Liver (tissue), 9 donors: ENCODE results near the gene CPSF4L. TPM values are rescaled to one million over a fixed set of nuclear protein-coding genes. Genes with fewer than 3 reads are reported as not detected.

Experiments used
- DNase-seq: peaks from one replicate; pipeline ENCODE4 v3.0.0-alpha.2; 2017; ENCODE audit warnings: low spot score
- H3K27ac ChIP-seq, 2 donors: one replicate each; pipeline ENCODE4 v1.7.0; 2013; ENCODE audit warnings: inconsistent platforms in 2 of 2, low read length in 2 of 2, control low read depth in 1 of 2, low read depth in 1 of 2, mild to moderate bottlenecking in 1 of 2
- H3K27me3 ChIP-seq, 4 donors: one replicate each; pipeline versions ENCODE4 v1.6.1 to v1.7.0; 2013; ENCODE audit warnings: low read length in 3 of 4, inconsistent platforms in 1 of 4, mild to moderate bottlenecking in 1 of 4, moderate library complexity in 1 of 4; ENCODE audit not compliant: control insufficient read depth in 4 of 4, insufficient read depth in 4 of 4
- H3K36me3 ChIP-seq, 4 donors: one replicate each; pipeline versions ENCODE4 v1.6.1 to v1.7.0; 2013; ENCODE audit warnings: low read length in 3 of 4, mild to moderate bottlenecking in 3 of 4, low read depth in 1 of 4, moderate library complexity in 1 of 4; ENCODE audit not compliant: control insufficient read depth in 4 of 4, insufficient read depth in 3 of 4
- H3K4me1 ChIP-seq, 4 donors: one replicate each; pipeline versions ENCODE4 v1.6.1 to v1.7.0; 2013; ENCODE audit warnings: low read length in 3 of 4, mild to moderate bottlenecking in 3 of 4, moderate library complexity in 1 of 4; ENCODE audit not compliant: control insufficient read depth in 4 of 4, insufficient read depth in 4 of 4
- H3K4me3 ChIP-seq, 3 donors: one replicate each; pipeline versions ENCODE4 v1.6.1 to v1.7.0; 2013; ENCODE audit warnings: low read length in 3 of 3, control low read depth in 1 of 3, low read depth in 1 of 3, mild to moderate bottlenecking in 1 of 3
- H3K9ac ChIP-seq, 2 donors: one replicate each; pipeline ENCODE4 v1.7.0; 2013; ENCODE audit warnings: low read length in 2 of 2, mild to moderate bottlenecking in 2 of 2, moderate library complexity in 2 of 2, control low read depth in 1 of 2, low read depth in 1 of 2
- H3K9me3 ChIP-seq, 4 donors: one replicate each; pipeline versions ENCODE4 v1.6.1 to v1.7.0; 2013; ENCODE audit warnings: low read length in 3 of 4; ENCODE audit not compliant: control insufficient read depth in 4 of 4
- EGR1 ChIP-seq, 2 donors: IDR thresholded peaks; 2 replicates each; pipeline ENCODE4 v1.6.1; 2016 to 2018; ENCODE audit warnings: antibody characterized with exemption in 2 of 2, low read depth in 2 of 2
- HNF4G ChIP-seq: IDR thresholded peaks from 2 replicates; pipeline ENCODE4 v1.6.1; 2016; ENCODE audit warnings: antibody characterized with exemption
- NR2F2 ChIP-seq: IDR thresholded peaks from 2 replicates; pipeline ENCODE4 v1.6.1; 2016; ENCODE audit warnings: antibody characterized with exemption
- RAD21 ChIP-seq, 2 donors: IDR thresholded peaks; 2 replicates each; pipeline ENCODE4 v1.6.1; 2016; ENCODE audit warnings: antibody characterized with exemption in 2 of 2, mild to moderate bottlenecking in 2 of 2
- RXRA ChIP-seq, 2 donors: IDR thresholded peaks; 2 replicates each; pipeline ENCODE4 v1.6.1; 2017 to 2018; ENCODE audit warnings: antibody characterized with exemption in 2 of 2, mild to moderate bottlenecking in 1 of 2
- SP1 ChIP-seq: IDR thresholded peaks from 2 replicates; pipeline ENCODE4 v1.6.1; 2018; ENCODE audit warnings: antibody characterized with exemption, mild to moderate bottlenecking
- YY1 ChIP-seq: IDR thresholded peaks from 2 replicates; pipeline ENCODE4 v1.6.1; 2016; ENCODE audit warnings: antibody characterized with exemption, mild to moderate bottlenecking
- WGBS: extraction: QIAGEN DNeasy Blood & Tissue Kit; methylation state at CpG from one replicate; pipeline ENCODE4 v1.1.7; 2013; 5-methylcytosine and 5-hydroxymethylcytosine counted together
- polyA plus RNA-seq, 2 donors: library from polyadenylated mRNA; stranded (reverse) in 1 of 2; unstranded in 1 of 2; fragments of 200-250 nt in 1 of 2; fragments of >200 nt in 1 of 2; fragmentation: Nextera tagmentation in 1 of 2; extraction: Ambion mirVana in 1 of 2; gene quantifications; one replicate each; pipeline versions ENCODE4 v1.2.1 to v1.2.3, GENCODE V29; 2013 to 2015
- total RNA-seq, 2 donors: library from RNA; depleted of rRNA; stranded (reverse); fragments of >200 nt; gene quantifications; one replicate each; pipeline ENCODE4 v1.2.3, GENCODE V29; 2014
- TF ChIP-seq, protein P1 (sequence below): fragments of 150-350 bp; IDR thresholded peaks from 2 replicates; pipeline ENCODE4 v1.5.1; 2017; ENCODE audit warnings: improper control_type of control experiment, low read depth, low read length; ENCODE audit not compliant: missing input control
- TF ChIP-seq, protein P2 (sequence below): IDR thresholded peaks from 2 replicates; pipeline ENCODE4 v1.6.1; 2016; ENCODE audit warnings: antibody characterized with exemption
- TF ChIP-seq, protein P3 (sequence below): IDR thresholded peaks from 2 replicates; pipeline ENCODE4 v1.6.1; 2016; ENCODE audit warnings: antibody characterized with exemption
- donor health status: healthy.
- donor health status: healthy.
- donor health status: healthy.
- donor health status: healthy.
- donor health status: healthy.

CPSF4L gene
- total and polyA plus RNA-seq, 4 donors: not detected

DNA sequence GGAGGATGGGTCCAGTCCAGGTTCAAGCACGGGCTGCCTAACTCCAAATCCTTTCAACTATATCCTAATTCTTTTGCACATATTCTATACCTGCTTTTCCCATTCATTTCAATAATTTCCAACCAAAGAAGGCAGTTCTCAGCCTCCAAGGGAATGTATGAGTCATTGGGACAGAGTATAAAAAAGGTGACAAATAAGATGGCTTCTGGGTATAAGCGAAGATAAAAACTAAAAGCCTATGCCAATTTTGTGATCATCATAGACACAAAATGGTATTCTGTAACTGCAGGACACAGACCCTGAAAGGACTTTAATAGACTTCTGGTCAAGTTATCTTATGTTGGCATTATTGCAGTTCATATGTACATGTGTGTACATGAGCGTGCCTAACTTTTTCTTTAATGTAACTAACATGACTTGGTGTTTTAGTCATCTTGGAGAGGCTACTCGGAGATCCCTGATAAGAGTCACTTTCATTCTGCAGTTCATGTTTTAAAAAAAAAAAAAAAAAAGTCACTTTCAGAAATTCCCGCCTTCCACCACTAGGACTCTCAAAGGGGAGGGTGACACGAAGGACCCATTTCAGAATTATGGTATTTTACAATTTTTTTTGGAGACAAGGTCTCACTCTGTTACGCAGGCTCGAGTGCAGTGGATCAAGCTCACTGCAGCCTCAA lies 51.5 kb downstream of the CPSF4L start:
- H3K27ac ChIP-seq: no peak overlapping the region
- H3K27me3 ChIP-seq: no peaks in the 10 kb centered on the region
- H3K4me3 ChIP-seq: no peak overlapping the region
- 84% methylated on average over 8 of the region's 8 CpGs for WGBS
- TF ChIP-seq, protein P1, sequence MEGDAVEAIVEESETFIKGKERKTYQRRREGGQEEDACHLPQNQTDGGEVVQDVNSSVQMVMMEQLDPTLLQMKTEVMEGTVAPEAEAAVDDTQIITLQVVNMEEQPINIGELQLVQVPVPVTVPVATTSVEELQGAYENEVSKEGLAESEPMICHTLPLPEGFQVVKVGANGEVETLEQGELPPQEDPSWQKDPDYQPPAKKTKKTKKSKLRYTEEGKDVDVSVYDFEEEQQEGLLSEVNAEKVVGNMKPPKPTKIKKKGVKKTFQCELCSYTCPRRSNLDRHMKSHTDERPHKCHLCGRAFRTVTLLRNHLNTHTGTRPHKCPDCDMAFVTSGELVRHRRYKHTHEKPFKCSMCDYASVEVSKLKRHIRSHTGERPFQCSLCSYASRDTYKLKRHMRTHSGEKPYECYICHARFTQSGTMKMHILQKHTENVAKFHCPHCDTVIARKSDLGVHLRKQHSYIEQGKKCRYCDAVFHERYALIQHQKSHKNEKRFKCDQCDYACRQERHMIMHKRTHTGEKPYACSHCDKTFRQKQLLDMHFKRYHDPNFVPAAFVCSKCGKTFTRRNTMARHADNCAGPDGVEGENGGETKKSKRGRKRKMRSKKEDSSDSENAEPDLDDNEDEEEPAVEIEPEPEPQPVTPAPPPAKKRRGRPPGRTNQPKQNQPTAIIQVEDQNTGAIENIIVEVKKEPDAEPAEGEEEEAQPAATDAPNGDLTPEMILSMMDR: peak; percentile 32
- no peak for TF ChIP-seq HNF4G
- no peaks in the 10 kb centered on the region for H3K9me3 ChIP-seq
- H3K9ac ChIP-seq: no peak overlapping the region
- H3K36me3 ChIP-seq: peaks cover 1 to 44% (median 34%) of the 10 kb centered on the region in 4 donors
- DNase-seq: no peak
- H3K4me1 ChIP-seq: peaks cover 0 to 7% (median 4%) of the 10 kb centered on the region in 4 donors

DNA sequence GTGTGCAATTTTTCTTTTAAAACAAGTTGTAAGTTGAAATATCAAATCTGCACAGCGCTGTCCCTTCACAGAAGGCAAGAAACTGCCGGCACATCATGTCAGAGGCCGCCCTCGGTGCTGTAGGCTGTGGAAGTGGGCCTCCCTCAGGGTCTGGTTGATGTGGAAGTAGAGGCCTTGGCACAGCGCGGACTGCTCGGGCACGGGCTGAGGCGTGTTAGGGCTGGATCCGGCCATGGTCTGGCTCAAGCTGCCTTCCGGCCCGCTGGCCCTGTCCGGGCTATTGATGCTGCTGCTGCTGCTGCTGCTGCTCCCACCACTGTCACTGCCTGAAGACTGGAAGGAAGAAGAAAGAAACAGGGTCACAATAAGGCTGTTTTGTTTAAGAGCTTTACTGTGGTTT lies 52.2 kb downstream of the CPSF4L start:
- Histone ChIP-seq H3K27ac (no peak overlapping the region), H3K9ac (no peak overlapping the region), H3K36me3 (peaks cover 1 to 46% (median 34%) of the 10 kb centered on the region in 4 donors), H3K4me1 (peaks cover 0 to 7% (median 4%) of the 10 kb centered on the region in 4 donors), H3K9me3 (no peaks in the 10 kb centered on the region), H3K27me3 (no peaks in the 10 kb centered on the region), H3K4me3 (no peak overlapping the region)
- DNase-seq: no peak
- WGBS: 96% methylated on average over 13 of the region's 13 CpGs
- TF ChIP-seq YY1 (no peak), RXRA (IDR thresholded peaks at IDR 0.05) (no peak), NR2F2 (no peak)
- TF ChIP-seq, protein P2, sequence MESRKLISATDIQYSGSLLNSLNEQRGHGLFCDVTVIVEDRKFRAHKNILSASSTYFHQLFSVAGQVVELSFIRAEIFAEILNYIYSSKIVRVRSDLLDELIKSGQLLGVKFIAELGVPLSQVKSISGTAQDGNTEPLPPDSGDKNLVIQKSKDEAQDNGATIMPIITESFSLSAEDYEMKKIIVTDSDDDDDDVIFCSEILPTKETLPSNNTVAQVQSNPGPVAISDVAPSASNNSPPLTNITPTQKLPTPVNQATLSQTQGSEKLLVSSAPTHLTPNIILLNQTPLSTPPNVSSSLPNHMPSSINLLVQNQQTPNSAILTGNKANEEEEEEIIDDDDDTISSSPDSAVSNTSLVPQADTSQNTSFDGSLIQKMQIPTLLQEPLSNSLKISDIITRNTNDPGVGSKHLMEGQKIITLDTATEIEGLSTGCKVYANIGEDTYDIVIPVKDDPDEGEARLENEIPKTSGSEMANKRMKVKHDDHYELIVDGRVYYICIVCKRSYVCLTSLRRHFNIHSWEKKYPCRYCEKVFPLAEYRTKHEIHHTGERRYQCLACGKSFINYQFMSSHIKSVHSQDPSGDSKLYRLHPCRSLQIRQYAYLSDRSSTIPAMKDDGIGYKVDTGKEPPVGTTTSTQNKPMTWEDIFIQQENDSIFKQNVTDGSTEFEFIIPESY: no peak
- TF ChIP-seq, protein P3, sequence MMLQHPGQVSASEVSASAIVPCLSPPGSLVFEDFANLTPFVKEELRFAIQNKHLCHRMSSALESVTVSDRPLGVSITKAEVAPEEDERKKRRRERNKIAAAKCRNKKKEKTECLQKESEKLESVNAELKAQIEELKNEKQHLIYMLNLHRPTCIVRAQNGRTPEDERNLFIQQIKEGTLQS: no peak

DNA sequence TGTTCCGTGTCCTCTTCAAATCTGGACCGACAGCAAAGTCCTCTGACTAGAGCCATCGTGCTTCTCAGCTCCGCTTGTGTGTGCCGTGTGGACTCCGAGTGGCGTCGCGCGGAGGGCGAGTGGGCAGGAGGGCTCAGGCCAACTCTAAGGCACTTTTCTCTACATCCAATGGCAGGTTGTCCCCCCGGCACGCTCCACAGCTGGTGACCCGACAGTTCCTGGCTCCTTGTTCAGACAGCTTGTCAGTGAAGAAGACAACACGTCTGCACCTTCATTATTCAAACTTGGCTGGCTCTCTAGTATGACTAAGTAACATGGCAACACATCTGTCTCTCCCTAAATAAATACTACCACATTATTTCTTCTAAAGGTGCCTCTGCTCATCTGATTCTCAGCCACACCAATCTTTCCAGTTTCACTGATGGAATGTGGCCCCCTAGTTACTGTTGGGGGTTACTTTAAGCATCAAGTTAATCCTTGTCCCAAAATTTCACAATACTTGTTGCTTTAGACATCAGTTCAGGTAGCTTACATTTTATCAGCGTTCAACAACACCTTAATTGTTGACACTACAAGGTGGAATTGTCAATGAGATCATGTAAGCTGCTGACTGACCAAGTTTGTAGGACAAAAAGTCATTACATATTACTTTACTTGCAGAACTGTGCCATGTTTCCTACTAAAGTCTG lies 53.4 kb downstream of the CPSF4L start:
- WGBS: 89% methylated on average over 16 of the region's 16 CpGs
- Histone ChIP-seq H3K9me3 (no peaks in the 10 kb centered on the region), H3K36me3 (peaks cover 4 to 51% (median 38%) of the 10 kb centered on the region in 4 donors), H3K27me3 (no peaks in the 10 kb centered on the region), H3K4me1 (peaks cover 0 to 13% (median 9%) of the 10 kb centered on the region in 4 donors), H3K9ac (no peak overlapping the region), H3K27ac (no peak overlapping the region), H3K4me3 (no peak overlapping the region)
- DNase-seq: no peak
- TF ChIP-seq RAD21 (IDR thresholded peaks at IDR 0.05): no peak
- TF ChIP-seq, protein P3: no peak
- TF ChIP-seq SP1: no peak
- TF ChIP-seq EGR1 (IDR thresholded peaks at IDR 0.05; ENCODE audit: low read depth in 2 of 2): no peak
